GM18909 (cell line): ENCODE measurements around the gene MAGI2.

Experiments used
- ATAC-seq: cut with Tn5 transposase; IDR thresholded peaks from one replicate; pipeline ENCODE4 v1.9.1; 2021; ENCODE audit warnings: mild to moderate bottlenecking; ENCODE audit not compliant: unreplicated experiment, poor library complexity

Gene MAGI2

GRCh38 chr7:78479348-78479747 is 974.1 kb downstream of the MAGI2 start:
- ATAC-seq = no peak

- ATAC-seq = no peak
Observed at GRCh38 chr7:78476851-78477405, 976.5 kb downstream of the MAGI2 start.

- ATAC-seq = no peak
Observed at GRCh38 chr7:78473571-78474301, 979.7 kb downstream of the MAGI2 start.

GRCh38 chr7:78473021-78473420 is 980.4 kb downstream of the MAGI2 start:
- no peak for ATAC-seq

GRCh38 chr7:78472519-78472918 is 980.9 kb downstream of the MAGI2 start:
- no peak for ATAC-seq

- ATAC-seq = no peak
Observed at GRCh38 chr7:78465894-78466293, 987.6 kb downstream of the MAGI2 start.

- no peak for ATAC-seq
Observed at GRCh38 chr7:78463039-78463438, 990.4 kb downstream of the MAGI2 start.

GRCh38 chr7:78450706-78451105 is 1002.8 kb downstream of the MAGI2 start:
- ATAC-seq = no peak

- ATAC-seq = no peak
Observed at GRCh38 chr7:78448911-78449310, 1004.6 kb downstream of the MAGI2 start.

GRCh38 chr7:78444267-78444666 is 1009.2 kb downstream of the MAGI2 start:
- ATAC-seq = no peak

GRCh38 chr7:78443811-78444210 is 1009.7 kb downstream of the MAGI2 start:
- no peak for ATAC-seq

- ATAC-seq = no peak
Observed at GRCh38 chr7:78441737-78442136, 1011.7 kb downstream of the MAGI2 start.

GRCh38 chr7:78438433-78438832 is 1015.0 kb downstream of the MAGI2 start:
- ATAC-seq = no peak

- no peak for ATAC-seq
Observed at GRCh38 chr7:78437118-78437517, 1016.3 kb downstream of the MAGI2 start.

- no peak for ATAC-seq
Observed at GRCh38 chr7:78435355-78435754, 1018.1 kb downstream of the MAGI2 start.

GRCh38 chr7:78434281-78434680 is 1019.2 kb downstream of the MAGI2 start:
- ATAC-seq = no peak

GRCh38 chr7:78433421-78433820 is 1020.0 kb downstream of the MAGI2 start:
- ATAC-seq = no peak

- ATAC-seq = no peak
Observed at GRCh38 chr7:78429878-78430277, 1023.6 kb downstream of the MAGI2 start.

GRCh38 chr7:78427209-78427608 is 1026.3 kb downstream of the MAGI2 start:
- no peak for ATAC-seq

GRCh38 chr7:78420001-78420400 is 1033.5 kb downstream of the MAGI2 start:
- no peak for ATAC-seq

- ATAC-seq = no peak
Observed at GRCh38 chr7:78417180-78417853, 1036.2 kb downstream of the MAGI2 start.

GRCh38 chr7:78413568-78413967 is 1039.9 kb downstream of the MAGI2 start:
- ATAC-seq = no peak
